ENCODE data around the gene TRMT44. TPM values are rescaled to one million over a fixed set of nuclear protein-coding genes. Genes with fewer than 3 reads are reported as not detected.

Gene TRMT44
- total and polyA plus RNA-seq, 2 donors (not counting 1 experiment from before 2014, with no cell fraction given), result 13.3 to 37.4 TPM

DNA sequence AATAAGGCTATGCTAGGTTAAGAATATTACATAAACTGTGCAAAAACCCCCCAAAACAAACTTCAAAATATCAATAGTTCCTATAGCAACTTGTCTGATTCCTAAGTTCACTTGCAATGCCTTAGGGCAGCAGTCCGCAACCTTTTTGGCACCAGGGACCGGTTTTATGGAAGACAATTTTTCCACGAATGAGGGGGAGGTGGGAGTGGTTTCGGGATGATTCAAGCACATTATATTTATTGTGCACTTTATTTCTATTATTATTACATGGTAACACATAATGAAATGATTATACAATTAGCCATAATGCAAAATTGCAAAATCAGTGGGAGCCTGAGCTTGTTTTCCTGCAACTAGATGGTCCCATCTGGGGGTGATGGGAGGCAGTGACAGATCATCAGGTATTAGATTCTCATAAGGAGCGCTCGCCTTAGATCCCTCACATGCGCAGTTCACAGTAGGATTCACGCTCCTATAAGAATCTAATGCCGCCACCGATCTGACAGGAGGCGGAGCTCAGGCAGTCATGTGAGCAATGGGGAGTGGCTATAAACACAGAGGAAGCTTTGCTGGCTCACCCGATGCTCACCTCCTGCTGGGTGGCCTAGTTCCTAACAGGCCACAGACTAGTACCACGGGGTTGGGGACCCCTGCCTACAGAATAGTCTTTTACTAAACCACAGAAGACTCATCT is 39.8 kb upstream of the TRMT44 start:
- ChIA-PET CTCF (interaction anchor here (1.9 to 5.2 kb wide), 3 partner anchors 9 to 224 kb away, joined by 6 to 48 read pairs (median 14); no protein-coding TSS in a partner anchor), POLR2A (no interaction called here)
- no peaks in the 10 kb centered on the region for H3K27me3 Mint-ChIP-seq
- 94% methylated on average over 9 of the region's 13 CpGs for WGBS (ENCODE audit: insufficient coverage)
- ATAC-seq (ENCODE audit: low read depth) (no peak), DNase-seq (no peak)
- no peaks in the 10 kb centered on the region for H3K4me1 ChIP-seq (ENCODE audit: control insufficient read depth in 2 of 2, insufficient read depth in 2 of 2, low read length in 2 of 2)
- intact Hi-C loops (cut with micrococcal nuclease), result no loop called here
- no peaks in the 10 kb centered on the region for H3K9me3 Mint-ChIP-seq (ENCODE audit: insufficient read depth)
- H3K9me3 ChIP-seq (ENCODE audit: control extremely low read depth in 1 of 3, control insufficient read depth in 2 of 3, insufficient read depth in 1 of 3, low read length in 2 of 3), result no peaks in the 10 kb centered on the region
- H3K9ac ChIP-seq (ENCODE audit: low read length), result no peak overlapping the region
- H3K27ac Mint-ChIP-seq, result no peak overlapping the region
- H4K20me1 ChIP-seq (ENCODE audit: control insufficient read depth, insufficient read depth, low read length, poor library complexity, severe bottlenecking), result no peaks in the 10 kb centered on the region
- H3K4me3 ChIP-seq (ENCODE audit: control extremely low read depth in 1 of 5, extremely low read depth in 1 of 5, insufficient read depth in 1 of 5, low read depth in 2 of 5, low read length in 4 of 5), result no peak overlapping the region
- H3K27me3 ChIP-seq (replicated peaks in 1 of 4; ENCODE audit: control extremely low read depth in 1 of 4, control insufficient read depth in 3 of 4, insufficient read depth in 4 of 4, low read length in 3 of 4), result no peaks in the 10 kb centered on the region
- peaks cover 2% of the 10 kb centered on the region for H3K4me1 Mint-ChIP-seq
- no peaks in the 10 kb centered on the region for H3K79me2 ChIP-seq (ENCODE audit: control insufficient read depth, insufficient read depth, low read length)
- H3K27ac ChIP-seq (ENCODE audit: low read length in 2 of 2), result no peak overlapping the region
- TF ChIP-seq EZH2 (IDR thresholded peaks at IDR 0.05; ENCODE audit: borderline replicate concordance, insufficient read depth, low read depth, low read length, poor library complexity, severe bottlenecking), result no peak
- TF ChIP-seq, protein P1, sequence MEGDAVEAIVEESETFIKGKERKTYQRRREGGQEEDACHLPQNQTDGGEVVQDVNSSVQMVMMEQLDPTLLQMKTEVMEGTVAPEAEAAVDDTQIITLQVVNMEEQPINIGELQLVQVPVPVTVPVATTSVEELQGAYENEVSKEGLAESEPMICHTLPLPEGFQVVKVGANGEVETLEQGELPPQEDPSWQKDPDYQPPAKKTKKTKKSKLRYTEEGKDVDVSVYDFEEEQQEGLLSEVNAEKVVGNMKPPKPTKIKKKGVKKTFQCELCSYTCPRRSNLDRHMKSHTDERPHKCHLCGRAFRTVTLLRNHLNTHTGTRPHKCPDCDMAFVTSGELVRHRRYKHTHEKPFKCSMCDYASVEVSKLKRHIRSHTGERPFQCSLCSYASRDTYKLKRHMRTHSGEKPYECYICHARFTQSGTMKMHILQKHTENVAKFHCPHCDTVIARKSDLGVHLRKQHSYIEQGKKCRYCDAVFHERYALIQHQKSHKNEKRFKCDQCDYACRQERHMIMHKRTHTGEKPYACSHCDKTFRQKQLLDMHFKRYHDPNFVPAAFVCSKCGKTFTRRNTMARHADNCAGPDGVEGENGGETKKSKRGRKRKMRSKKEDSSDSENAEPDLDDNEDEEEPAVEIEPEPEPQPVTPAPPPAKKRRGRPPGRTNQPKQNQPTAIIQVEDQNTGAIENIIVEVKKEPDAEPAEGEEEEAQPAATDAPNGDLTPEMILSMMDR (IDR thresholded peaks at IDR 0.05), result no peak
- H2AFZ ChIP-seq (ENCODE audit: insufficient read depth, low read depth, low read length, poor library complexity, severe bottlenecking), result no peak overlapping the region
- no peak overlapping the region for H3K4me2 ChIP-seq (replicated peaks; ENCODE audit: low read depth, low read length, poor library complexity, severe bottlenecking)
- no peak overlapping the region for H3K4me3 Mint-ChIP-seq
- H3K36me3 ChIP-seq (replicated peaks in 1 of 2; ENCODE audit: control extremely low read depth in 1 of 2, control insufficient read depth in 1 of 2, extremely low read depth in 1 of 2, insufficient read depth in 2 of 2, low read length in 1 of 2), result peaks cover 0 to 13% of the 10 kb centered on the region in 2 experiments

DNA sequence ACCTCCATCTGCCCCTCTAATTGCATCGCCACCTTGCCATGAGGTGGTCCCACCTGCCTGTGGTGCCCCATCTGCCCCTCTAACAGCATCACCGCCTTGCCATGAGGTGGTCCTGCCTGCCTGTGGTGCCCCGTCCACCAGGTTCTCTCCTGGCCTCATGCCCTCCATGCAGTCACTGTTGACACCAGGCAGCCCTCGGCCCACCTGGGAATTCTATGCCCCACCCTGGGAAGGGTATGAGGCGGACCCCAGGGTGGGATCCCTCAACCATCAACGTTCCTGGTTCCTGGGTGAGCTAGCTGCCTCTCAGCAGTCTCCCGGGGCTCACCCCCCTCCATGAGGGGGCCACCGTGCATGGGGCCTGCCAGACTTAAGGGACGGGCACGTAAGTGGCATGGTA is 38.9 kb upstream of the TRMT44 start:
- Mint-ChIP-seq H3K27me3 (no peaks in the 10 kb centered on the region), H3K27ac (no peak overlapping the region)

More for the DNA sequence above, 38.9 kb upstream of the TRMT44 start:
- Mint-ChIP-seq H3K4me1 (peaks cover 2% of the 10 kb centered on the region), H3K4me3 (no peak overlapping the region), H3K9me3 (ENCODE audit: insufficient read depth) (no peaks in the 10 kb centered on the region)
- CTCF ChIA-PET, result interaction anchor here (0.6 to 5.2 kb wide), 6 partner anchors 9 to 225 kb away, joined by 3 to 48 read pairs (median 10); no protein-coding TSS in a partner anchor
- Histone ChIP-seq H3K4me1 (ENCODE audit: control insufficient read depth in 2 of 2, insufficient read depth in 2 of 2, low read length in 2 of 2) (no peaks in the 10 kb centered on the region), H3K27ac (ENCODE audit: low read length in 2 of 2) (no peak overlapping the region), H3K9ac (ENCODE audit: low read length) (no peak overlapping the region), H3K27me3 (replicated peaks in 1 of 4; ENCODE audit: control extremely low read depth in 1 of 4, control insufficient read depth in 3 of 4, insufficient read depth in 4 of 4, low read length in 3 of 4) (no peaks in the 10 kb centered on the region), H4K20me1 (ENCODE audit: control insufficient read depth, insufficient read depth, low read length, poor library complexity, severe bottlenecking) (no peaks in the 10 kb centered on the region), H2AFZ (ENCODE audit: insufficient read depth, low read depth, low read length, poor library complexity, severe bottlenecking) (no peak overlapping the region), H3K4me3 (ENCODE audit: control extremely low read depth in 1 of 5, extremely low read depth in 1 of 5, insufficient read depth in 1 of 5, low read depth in 2 of 5, low read length in 4 of 5) (no peak overlapping the region), H3K36me3 (replicated peaks in 1 of 2; ENCODE audit: control extremely low read depth in 1 of 2, control insufficient read depth in 1 of 2, extremely low read depth in 1 of 2, insufficient read depth in 2 of 2, low read length in 1 of 2) (peaks cover 0 to 15% of the 10 kb centered on the region in 2 experiments), H3K79me2 (ENCODE audit: control insufficient read depth, insufficient read depth, low read length) (no peaks in the 10 kb centered on the region), H3K4me2 (replicated peaks; ENCODE audit: low read depth, low read length, poor library complexity, severe bottlenecking) (no peak overlapping the region), H3K9me3 (ENCODE audit: control extremely low read depth in 1 of 3, control insufficient read depth in 2 of 3, insufficient read depth in 1 of 3, low read length in 2 of 3) (no peaks in the 10 kb centered on the region)
- TF ChIP-seq EZH2 (IDR thresholded peaks at IDR 0.05; ENCODE audit: borderline replicate concordance, insufficient read depth, low read depth, low read length, poor library complexity, severe bottlenecking), result no peak
- TF ChIP-seq, protein P1 (IDR thresholded peaks at IDR 0.05), result no peak
- DNase-seq (no peak), ATAC-seq (ENCODE audit: low read depth) (no peak)
- POLR2A ChIA-PET, result no interaction called here
- intact Hi-C loops (cut with micrococcal nuclease), result no loop called here
- WGBS (ENCODE audit: insufficient coverage), result 98% methylated on average over 9 of the region's 10 CpGs
